ENCODE results near the gene CENPS.
"Not testable (repeated sequence)": the region's sequence is repeated elsewhere in the genome, so short reads cannot be mapped to it uniquely, and the experiment has no call there.

Gene CENPS

GRCh38 chr1:10430216-10431069 lies at the start of gene CENPS:
Gene CENPS (plus strand): TSS chr1:10430433. CDS start chr1:10430518, 85 bp downstream.
- peak; percentile 92 for DNase-seq

GRCh38 chr1:10380594-10381275 lies 49.5 kb upstream of the CENPS start:
- DNase-seq = no peak

GRCh38 chr1:10383630-10384029 lies 46.6 kb upstream of the CENPS start:
- no peak for DNase-seq

- no peak for DNase-seq
Observed at GRCh38 chr1:10384219-10384618, 46.0 kb upstream of the CENPS start.

- no peak for DNase-seq
Observed at GRCh38 chr1:10386761-10387676, 43.2 kb upstream of the CENPS start.

GRCh38 chr1:10387677-10388386 lies 42.4 kb upstream of the CENPS start:
- DNase-seq = no peak

GRCh38 chr1:10388387-10388715 lies 41.9 kb upstream of the CENPS start:
- DNase-seq = no peak

- no peak for DNase-seq
Observed at GRCh38 chr1:10389271-10389973, 40.8 kb upstream of the CENPS start.

- no peak for DNase-seq
Observed at GRCh38 chr1:10396870-10397269, 33.4 kb upstream of the CENPS start.

GRCh38 chr1:10398278-10398733 lies 31.9 kb upstream of the CENPS start:
- no peak for DNase-seq

GRCh38 chr1:10398734-10399443 lies 31.3 kb upstream of the CENPS start, which contains the start of gene PGD:
Gene PGD (plus strand): TSS chr1:10399064. CDS start chr1:10399118, 54 bp downstream.
- peak; percentile 98 for DNase-seq

- no peak for DNase-seq
Observed at GRCh38 chr1:10399444-10399941, 30.7 kb upstream of the CENPS start.

GRCh38 chr1:10400013-10400412 lies 30.2 kb upstream of the CENPS start:
- DNase-seq = no peak

- no peak for DNase-seq
Observed at GRCh38 chr1:10401281-10401680, 29.0 kb upstream of the CENPS start.

GRCh38 chr1:10402729-10403274 lies 27.4 kb upstream of the CENPS start:
- no peak for DNase-seq

- no peak for DNase-seq
Observed at GRCh38 chr1:10407201-10407600, 23.0 kb upstream of the CENPS start.

- DNase-seq = no peak
Observed at GRCh38 chr1:10415211-10415930, 14.9 kb upstream of the CENPS start.

GRCh38 chr1:10415967-10416366 lies 14.3 kb upstream of the CENPS start:
- DNase-seq = not testable (repeated sequence)

- DNase-seq = not testable (repeated sequence)
Observed at GRCh38 chr1:10418741-10419140, 11.5 kb upstream of the CENPS start.

- DNase-seq = no peak
Observed at GRCh38 chr1:10419351-10419750, 10.9 kb upstream of the CENPS start.
